ENCODE measurements around the gene NRG2. TPM values are rescaled to one million over a fixed set of nuclear protein-coding genes. Genes with fewer than 3 reads are reported as not detected.

NRG2 gene
- polyA plus RNA-seq, 3 donors = 1.3 to 1.9 (median 1.7) TPM

DNA sequence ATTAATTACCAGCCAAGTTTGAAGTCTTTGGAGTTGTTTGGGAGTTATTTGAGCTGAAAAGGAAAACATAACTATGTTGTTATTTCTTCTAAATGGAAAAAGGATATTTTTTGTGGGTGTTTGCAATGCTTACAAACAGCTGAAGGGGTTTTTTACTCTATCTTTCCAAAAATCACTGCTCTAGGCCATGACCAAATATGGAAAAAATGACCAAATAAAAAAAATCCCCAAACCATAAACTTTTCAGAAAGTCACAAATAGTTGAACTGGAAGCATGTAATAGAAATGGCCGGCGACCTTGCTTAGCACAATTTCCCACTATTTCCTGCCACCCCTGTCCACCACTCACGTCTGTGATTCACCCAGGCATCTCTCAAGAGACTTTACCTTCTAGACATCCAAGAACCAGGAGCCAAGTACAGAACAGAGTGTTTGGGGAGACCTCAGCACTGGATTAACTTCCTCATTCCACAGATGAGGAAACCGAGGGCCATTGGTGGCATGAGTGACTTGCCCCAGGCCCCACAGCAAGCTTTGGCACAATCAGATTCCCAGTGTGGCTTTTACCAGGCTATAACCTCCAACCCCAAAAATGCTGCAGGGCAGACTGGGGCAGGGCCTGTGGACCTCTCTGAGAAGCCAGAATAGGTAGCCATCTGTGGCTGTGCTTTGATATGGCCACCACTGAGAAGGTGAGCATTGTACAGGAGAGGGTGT lies 84.5 kb downstream of the NRG2 start:
- no peak for DNase-seq (ENCODE audit: extremely low read depth in 1 of 11, low read depth in 9 of 11, low spot score in 4 of 11)

DNA sequence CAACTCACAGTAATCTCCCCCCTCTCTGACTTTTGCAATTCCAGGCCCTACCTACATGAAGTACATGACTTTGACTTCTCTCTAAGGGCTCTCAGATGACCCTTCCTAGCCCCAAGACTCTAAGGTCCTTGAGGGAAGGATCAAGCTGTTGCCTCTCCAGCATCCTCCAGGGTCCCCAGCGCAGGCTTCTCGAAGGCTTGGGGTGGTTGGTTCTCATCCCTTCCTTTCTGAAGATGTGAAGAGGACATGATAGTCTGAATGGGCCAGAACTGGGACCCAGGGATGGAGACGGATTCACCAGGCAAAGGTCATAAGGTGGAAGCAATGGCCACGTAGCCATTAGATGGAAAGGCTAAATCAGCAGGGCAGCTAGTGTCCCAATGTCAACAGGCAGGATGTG lies 86.8 kb downstream of the NRG2 start:
- DNase-seq (ENCODE audit: extremely low read depth in 1 of 11, low read depth in 9 of 11, low spot score in 4 of 11) = no peak

DNA sequence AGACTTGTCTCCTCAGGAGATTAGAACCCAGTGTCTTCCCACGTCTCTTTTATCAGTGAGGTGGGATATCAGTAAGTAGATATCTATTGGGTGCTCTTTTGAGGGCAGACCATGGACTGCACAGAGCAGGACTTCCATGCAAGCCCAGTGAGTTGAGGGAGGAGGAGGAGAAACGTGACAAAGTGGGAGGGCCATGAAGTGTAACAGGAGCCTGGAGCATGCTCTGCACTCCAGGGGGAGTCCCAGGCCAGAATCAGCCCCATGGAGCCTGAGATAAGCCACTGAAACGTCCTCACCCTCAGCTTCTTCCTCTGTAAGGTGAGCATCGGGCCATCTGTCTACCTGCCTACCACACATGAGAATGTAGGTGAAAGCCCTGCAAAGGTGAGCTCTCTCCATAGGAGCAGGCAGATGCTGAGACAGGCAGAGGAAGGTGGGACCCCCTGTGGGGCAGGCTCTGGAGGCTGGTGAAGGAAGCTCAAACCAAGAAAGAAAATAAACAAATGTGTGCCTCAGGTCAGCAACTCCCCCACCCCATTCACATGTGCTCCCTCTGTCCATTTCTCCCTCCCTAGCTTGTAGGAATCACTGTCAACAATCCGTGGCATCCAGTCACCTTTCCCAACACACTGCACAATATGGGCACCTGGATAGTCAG lies 87.4 kb downstream of the NRG2 start:
- no peak for DNase-seq (ENCODE audit: extremely low read depth in 1 of 11, low read depth in 9 of 11, low spot score in 4 of 11)

DNA sequence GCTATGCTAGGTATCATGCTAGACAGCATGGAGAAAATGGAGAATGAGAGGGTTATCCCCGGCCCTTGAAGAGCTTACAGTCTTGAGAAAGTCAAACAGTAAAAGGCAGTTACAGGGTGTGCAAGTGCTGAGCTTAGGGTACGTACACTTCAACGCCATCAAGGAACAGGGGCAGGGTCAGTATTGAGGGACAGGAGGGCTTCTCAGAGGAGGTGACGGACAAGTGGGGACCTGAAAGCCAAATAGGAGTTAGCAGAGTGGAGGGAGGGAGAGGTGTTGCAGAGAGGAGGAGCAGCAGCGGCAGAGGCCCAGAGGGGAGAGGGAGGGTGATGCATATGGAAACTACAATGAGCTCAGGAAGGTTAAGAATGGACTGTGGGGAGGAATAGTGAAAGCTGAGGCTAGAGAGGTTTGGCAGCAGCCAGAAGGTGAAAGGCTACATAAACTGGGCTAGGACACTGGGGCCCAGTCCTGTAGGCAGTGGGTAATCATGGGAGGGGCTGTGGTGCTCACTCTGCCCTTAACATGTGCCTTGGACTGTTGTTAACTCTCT lies 88.0 kb downstream of the NRG2 start:
- DNase-seq (ENCODE audit: extremely low read depth in 1 of 11, low read depth in 9 of 11, low spot score in 4 of 11) = no peak

DNA sequence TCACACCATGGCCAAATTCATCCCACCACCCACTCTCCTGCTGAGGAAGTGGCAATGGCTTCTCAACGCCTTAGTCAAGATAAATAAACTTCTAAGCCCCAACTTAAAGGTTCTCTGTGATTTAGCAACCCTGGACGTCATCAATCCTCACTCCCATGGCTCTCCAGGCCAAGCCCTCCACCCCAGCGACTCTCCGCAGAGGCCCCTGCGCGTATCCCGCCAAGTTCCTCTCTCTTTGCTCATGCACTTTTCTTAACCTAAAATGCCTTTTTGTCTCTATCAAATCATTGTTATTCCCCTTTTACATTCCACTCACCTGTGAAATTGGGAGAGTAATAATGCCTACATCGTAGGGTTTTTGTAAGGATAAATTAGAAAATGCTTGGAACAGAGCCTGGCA lies 88.6 kb downstream of the NRG2 start:
- no peak for DNase-seq (ENCODE audit: extremely low read depth in 1 of 11, low read depth in 9 of 11, low spot score in 4 of 11)

DNA sequence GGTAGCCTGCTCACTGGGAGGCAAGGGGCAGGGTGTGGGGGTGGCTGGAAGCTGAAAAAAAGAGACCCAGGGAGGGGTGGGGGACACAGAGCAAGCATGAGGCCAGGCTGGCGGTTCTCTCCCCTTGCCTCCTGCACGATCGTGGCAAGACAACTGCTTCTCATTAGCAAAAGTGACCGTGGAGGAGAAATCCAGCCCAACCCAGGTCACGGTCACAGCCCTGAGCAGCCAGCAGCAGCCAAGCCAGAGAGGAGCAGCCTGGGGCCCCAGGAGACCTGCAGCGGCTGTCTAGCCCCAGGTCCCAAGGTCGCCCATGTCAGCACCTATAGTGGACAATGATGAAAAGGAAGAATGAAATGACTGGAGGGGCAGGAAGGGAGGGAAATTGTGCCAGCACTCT lies 89.1 kb downstream of the NRG2 start:
- DNase-seq (ENCODE audit: extremely low read depth in 1 of 11, low read depth in 9 of 11, low spot score in 4 of 11) = no peak

DNA sequence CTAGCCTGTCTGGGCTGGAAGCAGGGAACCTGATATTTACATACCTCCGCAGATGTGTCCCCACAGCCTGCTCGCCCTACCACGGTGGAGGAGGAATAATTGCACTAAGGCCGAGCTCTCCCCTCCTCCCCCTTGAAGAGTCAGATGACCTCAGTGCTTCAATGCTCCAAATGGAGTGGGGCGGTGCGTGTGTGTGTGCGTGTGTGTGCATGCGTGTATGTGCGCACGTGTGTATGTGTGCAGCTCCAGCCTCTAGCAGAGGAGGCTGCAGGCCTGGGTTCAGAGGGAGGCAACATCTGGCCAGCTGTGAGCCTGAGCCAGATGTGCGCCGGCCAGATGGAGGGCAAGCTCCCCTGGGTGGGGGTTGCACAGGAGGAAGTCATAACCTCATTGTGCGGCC lies 90.5 kb downstream of the NRG2 start:
- no peak for DNase-seq (ENCODE audit: extremely low read depth in 1 of 11, low read depth in 9 of 11, low spot score in 4 of 11)

DNA sequence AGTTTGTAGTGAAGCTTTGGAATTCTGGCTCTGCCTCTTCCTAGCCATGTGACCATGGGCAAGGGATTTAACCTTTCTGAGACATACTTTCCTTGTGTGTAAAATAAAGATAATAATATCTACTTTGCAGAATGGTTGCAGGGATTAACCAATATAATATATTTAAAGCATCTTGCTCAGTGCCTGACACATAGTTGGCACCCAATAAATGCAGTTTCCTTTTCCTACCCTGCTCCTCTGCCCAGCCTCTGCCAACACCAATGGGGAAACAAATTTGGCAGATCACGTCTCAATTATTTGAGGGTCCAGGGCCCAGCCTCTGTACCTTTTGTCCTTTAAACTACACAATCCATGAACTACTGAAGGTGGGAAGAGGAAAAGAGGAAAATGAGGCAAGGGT lies 91.1 kb downstream of the NRG2 start:
- no peak for DNase-seq (ENCODE audit: extremely low read depth in 1 of 11, low read depth in 9 of 11, low spot score in 4 of 11)

DNA sequence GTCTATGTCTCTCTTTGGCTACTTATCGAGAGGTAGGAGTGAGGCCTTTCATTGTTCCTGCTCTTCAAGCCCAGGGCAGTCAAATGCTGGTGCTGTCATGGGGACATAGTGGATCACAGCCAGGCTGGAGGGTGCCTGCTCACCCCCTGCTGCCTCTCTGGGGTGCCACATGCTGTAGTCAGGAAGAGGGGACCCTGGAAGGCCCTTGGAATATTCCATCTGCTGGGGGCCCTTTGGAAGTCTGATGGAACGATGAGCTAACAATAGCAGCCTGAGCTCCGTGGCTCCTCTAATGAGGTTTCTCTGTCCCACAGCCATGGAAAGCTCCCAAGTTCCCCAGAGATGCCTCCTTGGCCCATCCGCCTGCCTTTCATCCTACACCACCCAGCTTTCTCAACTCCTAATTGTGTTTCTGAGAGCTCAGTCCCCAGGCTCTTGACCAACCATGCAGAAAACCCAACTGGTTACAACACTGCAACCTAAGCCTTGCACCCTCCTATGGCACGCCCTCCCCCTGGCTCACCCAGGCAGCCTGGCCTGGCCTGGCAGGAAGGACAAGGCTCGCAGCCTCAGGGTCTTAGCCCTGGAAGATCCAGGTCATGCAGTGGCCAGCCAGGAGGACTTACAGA lies 91.7 kb downstream of the NRG2 start:
- DNase-seq (ENCODE audit: extremely low read depth in 1 of 11, low read depth in 9 of 11, low spot score in 4 of 11) = no peak

DNA sequence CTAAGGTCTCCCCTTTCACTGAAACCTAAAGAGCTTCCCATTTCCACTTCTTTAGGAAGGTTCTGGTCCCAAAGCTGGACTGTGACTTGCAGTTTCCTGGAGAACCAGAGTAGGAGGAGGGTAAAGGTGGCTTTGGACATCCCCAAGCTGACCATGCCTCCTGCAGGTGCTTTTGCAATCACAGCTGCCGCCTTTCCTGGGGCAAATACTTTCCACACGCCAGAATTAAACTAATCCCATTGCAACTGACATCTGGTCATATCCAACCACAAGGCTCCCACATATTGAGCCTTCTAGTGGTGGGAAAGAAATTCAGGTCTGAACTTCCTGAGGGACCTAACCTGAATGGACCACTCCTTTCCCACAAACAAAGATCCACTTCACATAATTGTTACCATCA lies 92.7 kb downstream of the NRG2 start:
- no peak for DNase-seq (ENCODE audit: extremely low read depth in 1 of 11, low read depth in 9 of 11, low spot score in 4 of 11)

DNA sequence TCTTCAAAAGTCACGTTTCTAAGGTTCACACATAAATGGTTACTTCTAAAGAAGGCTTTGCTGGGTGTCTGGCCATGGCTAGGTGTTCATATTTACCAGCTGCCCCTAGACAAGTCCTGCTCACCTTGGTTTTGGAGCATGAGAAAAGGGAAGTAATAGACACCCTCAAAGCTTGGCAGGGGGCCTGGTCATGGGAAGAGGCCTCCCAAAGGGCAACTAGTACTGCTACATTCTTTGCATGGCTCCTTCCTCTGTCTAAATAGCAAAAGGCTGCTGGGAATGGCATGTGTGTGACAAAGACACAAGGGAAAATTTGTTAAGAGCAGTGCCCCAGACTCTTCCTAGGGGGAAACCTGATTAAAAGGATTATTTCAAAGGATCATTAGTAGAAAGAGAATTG lies 93.4 kb downstream of the NRG2 start:
- no peak for DNase-seq (ENCODE audit: extremely low read depth in 1 of 11, low read depth in 9 of 11, low spot score in 4 of 11)

DNA sequence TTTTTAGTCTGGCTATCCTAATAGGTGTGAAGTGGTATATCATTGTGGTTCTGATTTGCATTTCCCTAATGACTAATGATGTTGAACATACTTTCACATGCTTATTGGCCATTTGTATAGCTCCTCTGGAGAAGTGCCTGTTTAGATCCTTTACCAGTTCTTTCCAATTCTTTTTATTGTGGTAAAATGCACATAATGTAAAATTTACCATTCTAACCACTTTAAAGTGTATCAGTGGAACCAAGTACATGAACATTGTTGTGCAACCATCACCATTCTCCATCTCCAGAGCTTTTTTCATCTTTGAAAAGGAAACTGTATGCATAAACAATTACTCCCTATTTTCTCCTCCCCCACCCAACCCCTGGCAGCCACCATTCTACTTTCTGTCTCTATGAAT lies 95.4 kb downstream of the NRG2 start:
- DNase-seq (ENCODE audit: extremely low read depth in 1 of 11, low read depth in 9 of 11, low spot score in 4 of 11) = no peak

DNA sequence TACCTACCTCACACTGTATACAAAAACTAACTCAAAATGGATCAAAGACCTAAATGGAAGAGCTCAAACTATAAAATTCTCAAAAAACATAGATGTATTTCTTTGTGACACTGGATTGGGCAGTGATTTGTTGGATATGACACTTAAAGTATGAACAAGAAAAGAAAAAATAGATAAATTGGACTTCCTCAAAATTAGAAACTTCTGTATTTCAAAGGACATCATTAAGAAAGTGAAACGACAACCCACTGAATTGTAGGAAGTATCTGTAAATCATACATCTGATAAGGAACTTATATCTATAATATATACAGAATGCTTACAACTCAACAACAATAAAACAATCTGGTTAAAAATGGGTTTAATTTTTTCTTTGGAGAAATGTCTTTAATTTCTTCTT lies 96.7 kb downstream of the NRG2 start:
- DNase-seq (ENCODE audit: extremely low read depth in 1 of 11, low read depth in 9 of 11, low spot score in 4 of 11) = no peak

DNA sequence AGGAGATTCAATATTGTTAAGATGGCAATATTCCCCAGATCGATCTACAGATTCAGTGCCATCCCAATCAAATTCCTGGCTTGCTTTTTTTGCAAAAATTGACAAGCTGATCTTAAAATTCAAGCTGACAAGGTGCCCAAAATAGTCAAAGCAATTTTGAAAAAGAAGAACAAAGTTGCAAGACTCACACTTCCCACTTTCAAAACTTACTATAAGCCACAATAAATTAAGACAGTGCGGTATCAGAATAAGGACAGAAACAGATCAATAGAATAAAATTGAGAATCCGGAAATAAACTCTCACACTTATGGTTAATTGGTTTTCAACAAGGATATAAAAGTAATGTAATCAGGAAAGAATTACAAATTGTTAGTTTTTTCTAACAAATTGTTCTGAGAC lies 97.1 kb downstream of the NRG2 start:
- no peak for DNase-seq (ENCODE audit: extremely low read depth in 1 of 11, low read depth in 9 of 11, low spot score in 4 of 11)

DNA sequence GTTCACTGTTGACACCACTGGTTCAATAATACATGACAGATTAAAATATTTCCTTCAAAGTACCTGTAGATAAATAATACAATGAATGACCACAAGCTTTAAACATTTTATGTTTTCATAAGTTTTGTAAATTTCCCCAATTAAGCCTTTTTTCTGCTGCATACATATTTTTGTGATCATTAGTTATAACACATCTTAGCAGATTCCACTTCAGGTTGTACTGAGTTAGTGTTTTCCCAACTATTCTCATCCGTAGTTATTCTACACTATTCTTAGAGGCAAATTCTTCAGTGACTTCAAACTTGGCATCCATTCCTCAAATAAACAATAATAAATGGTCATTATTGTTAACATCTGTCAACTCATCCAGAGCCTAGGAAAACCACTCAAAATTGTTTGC lies 100.9 kb downstream of the NRG2 start:
- no peak for DNase-seq (ENCODE audit: extremely low read depth in 1 of 11, low read depth in 9 of 11, low spot score in 4 of 11)

DNA sequence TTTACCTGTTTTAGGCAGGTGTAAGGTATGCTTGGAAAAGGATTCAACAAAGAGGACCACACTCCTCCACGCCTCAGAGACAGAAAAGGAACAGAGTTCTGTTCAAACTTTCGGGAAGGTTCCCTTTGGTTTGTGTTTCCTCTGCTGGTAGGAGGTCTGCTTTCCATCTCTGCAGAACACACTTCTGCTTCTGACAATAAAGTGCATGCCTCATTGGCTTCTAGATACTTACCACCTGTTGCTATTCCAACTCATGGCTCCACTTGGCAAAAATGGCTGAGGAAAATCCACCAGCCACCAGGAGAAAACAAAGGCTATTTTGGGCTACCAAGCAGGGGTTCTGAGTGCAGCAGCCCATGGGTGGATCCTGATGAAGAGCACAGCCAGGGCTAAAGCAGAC lies 112.7 kb downstream of the NRG2 start:
- DNase-seq (ENCODE audit: extremely low read depth in 1 of 11, low read depth in 9 of 11, low spot score in 4 of 11) = no peak

DNA sequence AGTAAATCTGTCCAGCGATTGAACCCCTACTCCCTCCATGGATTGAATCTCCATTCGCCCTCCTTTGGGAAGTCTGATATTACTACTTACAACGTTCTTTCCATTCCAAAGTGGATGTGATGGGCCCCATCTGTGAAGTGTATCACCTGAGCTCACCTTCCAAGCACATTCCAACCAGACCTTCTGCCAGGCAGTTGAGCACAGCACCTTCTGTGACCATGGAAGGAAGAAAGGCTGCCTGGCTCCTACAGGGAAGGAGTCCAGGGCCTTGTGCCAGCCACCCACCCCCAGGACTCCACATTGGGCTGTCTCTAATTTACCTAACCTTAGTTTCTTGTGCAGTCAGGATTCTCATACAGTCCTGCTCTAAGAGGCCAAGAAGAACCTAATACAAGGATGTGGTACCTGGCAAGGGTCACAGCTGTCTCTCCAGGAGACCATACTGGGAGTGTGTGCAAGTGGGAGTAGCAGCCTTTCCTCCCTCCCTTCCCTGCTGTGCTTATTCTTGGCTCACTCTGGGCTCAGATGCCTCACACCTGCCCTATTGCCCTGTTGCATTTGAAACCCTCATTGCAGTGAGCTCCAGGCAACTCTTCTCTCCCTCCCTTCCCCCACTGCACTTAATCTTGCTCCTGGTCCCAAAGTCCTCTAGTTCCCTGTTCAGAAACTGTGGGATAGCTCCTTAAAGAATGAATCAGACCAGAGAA lies 116.1 kb downstream of the NRG2 start:
- DNase-seq (ENCODE audit: extremely low read depth in 1 of 11, low read depth in 9 of 11, low spot score in 4 of 11) = no peak

DNA sequence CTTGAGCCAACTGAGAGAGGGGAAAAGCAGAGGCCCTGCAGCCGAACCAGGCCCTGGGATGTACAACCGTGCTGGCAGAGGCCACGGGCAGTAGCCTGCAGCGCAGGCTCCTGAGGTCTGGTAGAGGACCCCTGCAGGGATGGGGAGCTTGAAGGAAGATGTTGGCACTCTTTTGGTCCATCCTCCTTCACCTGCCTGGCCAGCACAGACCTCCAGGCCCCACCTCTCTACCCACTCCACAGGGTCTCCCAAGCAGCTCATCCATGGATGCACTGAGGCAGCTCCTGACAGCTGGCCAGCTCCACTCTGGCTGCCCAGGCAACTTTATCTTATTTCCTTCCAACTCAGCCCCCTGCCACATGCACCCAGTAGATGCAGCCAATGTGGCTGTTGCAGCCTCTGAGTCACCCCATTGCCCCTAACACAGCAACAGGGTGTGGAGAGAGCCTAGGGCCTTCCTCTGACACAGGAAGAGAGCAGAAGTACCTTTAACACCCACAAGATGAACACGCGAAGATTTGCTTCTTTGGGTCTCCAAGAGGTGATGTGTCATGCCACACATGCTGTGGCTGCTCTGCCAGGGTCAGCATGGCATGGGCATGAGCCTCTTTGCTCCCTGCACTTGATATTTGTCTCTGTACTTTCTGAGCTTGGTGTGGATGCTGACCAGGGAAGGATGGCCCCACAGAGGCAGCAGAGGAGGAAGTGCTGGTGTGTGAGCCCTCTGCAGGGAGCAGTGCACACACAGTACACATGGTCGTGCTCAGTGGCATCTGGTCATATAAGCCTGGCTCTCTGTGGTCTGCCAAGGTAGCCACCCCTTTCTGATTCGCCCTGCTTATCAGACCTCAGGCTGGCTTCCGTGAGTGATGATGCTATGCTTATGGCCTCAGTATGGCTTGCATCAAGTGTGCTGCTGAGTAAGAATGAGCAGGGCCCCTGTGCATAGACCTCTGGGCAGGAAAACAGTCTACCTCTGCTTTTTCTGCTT lies 117.2 kb downstream of the NRG2 start:
- DNase-seq (ENCODE audit: extremely low read depth in 1 of 11, low read depth in 9 of 11, low spot score in 4 of 11) = no peak

DNA sequence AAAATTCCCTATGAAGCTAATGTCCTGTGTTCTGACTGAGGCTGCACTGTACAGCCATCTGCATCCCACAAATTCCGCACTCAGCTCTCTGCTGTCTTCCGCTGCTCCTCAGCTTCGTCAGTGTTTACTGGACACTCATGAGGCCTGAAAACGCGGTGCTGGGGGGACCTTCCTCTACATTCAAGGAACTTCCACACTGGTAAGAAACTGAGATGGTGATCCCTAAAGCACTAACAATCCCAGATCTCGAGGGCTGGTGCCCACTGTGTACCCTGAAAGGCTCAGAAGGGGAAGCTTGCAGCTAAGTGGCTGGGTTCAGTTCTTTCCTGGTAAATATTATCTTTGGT lies 117.9 kb downstream of the NRG2 start:
- DNase-seq (ENCODE audit: extremely low read depth in 1 of 11, low read depth in 9 of 11, low spot score in 4 of 11) = no peak
